GM18519 (cell line): Measurements from ENCODE around the gene MARS1.

Source experiments
- ATAC-seq: cut with Tn5 transposase; IDR thresholded peaks from one replicate; pipeline ENCODE4 v1.9.1; 2021; ENCODE audit warnings: mild to moderate bottlenecking, moderate library complexity; ENCODE audit not compliant: unreplicated experiment, low FRiP score

MARS1 gene

DNA sequence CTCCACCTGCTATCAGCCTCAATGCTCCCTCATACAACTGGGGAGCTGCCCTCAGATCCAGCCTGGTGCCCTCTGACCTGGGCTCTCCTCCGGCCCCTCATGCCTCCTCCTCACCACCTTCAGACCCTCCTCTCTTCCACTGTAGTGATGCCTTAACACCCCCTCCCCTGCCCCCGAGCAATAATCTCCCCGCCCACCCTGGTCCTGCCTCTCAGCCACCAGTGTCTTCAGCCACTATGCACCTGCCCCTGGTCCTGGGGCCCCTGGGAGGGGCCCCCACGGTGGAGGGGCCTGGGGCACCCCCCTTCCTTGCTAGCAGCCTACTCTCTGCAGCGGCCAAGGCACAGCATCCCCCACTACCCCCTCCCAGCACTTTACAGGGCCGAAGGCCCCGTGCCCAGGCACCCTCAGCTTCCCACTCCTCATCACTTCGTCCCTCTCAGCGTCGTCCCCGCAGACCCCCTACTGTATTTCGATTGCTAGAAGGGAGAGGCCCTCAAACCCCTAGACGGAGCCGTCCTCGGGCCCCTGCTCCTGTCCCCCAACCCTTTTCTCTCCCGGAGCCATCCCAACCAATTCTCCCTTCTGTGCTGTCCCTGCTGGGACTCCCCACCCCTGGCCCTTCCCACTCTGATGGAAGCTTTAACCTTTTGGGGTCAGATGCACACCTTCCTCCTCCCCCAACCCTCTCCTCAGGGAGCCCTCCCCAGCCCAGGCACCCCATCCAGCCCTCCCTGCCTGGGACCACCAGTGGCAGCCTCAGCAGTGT, 37.9 kb downstream of the MARS1 start:
- ATAC-seq = no peak

DNA sequence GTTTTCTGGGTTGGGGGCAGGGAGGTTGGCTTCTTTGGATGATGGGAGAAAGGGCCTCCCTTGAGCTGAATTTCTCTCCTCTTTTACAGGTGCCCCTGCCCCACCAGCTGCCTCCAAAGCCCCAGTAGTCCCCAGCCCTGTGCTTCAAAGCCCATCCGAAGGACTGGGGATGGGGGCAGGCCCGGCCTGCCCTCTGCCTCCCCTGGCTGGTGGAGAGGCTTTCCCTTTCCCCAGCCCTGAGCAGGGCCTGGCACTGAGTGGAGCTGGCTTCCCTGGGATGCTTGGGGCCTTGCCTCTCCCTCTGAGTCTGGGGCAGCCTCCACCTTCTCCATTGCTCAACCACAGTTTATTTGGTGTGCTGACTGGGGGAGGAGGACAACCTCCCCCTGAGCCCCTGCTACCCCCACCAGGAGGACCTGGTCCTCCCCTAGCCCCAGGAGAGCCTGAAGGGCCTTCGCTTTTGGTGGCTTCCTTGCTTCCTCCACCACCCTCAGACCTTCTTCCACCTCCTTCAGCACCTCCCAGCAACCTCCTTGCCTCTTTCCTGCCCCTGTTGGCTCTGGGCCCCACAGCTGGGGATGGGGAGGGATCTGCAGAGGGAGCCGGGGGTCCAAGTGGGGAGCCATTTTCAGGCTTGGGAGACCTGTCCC, 38.7 kb downstream of the MARS1 start:
- no peak for ATAC-seq

DNA sequence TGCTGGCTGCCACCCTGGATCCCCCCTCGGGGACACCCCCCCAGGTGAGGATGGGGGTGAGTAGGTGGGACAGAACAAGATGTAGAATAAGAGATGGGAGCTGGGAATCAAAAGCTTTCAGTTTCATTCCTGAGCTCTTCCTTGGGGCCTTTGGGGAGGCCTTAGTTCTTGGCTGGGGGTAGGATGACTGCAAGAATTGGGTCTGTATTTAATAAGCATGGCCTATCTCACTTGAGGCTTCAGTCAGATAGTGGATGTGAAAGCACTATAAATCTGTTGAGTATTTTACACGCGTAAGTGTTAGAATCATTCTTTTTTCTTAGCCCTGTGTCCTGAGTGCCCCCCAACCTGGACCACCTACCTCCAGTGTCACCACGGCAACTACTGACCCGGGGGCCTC, 39.3 kb downstream of the MARS1 start:
- no peak for ATAC-seq

DNA sequence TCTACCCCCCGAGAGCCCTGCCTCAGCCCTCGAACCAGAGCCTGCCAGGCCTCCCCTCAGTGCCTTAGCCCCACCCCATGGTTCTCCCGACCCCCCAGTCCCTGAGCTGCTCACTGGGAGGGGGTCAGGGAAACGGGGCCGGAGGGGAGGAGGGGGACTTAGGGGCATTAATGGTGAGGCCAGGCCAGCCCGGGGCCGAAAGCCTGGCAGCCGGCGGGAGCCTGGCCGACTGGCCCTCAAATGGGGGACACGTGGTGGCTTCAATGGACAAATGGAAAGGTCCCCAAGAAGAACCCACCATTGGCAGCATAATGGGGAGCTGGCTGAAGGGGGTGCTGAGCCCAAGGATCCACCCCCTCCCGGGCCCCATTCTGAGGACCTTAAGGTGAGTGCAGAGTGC, 40.3 kb downstream of the MARS1 start:
- ATAC-seq = no peak

DNA sequence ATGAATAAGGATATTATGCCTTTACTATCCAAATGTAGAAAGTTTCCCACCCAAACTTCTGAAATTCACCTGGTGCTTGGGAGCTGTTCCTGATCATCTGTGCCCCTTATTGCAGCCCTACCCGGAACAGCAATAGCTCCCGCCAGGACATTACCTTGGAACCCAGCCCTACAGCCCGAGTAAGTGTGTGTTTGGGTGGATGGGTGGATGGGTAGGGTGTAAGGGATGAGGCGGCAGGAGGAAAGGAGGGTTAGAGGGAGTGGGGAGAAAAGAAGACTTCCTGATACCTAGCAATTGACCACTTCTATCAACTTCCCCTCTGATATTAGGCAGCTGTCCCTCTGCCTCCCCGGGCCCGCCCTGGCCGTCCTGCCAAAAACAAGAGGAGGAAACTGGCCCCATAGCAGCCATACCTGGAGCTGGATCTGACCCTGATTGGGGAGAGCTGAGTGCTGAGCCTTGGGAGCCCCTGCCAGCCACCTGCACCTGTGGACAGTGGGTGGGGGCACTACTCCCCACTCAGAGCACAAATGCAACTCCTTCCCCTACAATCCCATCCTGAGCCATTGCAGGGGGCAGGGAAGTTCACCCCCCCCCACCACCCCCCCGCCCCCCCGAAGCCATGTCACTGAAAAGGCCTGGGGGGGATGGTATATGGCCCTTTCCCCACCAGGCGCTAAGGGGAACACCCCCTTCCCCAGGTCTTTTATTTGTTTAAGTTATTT, 41.1 kb downstream of the MARS1 start:
- ATAC-seq = no peak

DNA sequence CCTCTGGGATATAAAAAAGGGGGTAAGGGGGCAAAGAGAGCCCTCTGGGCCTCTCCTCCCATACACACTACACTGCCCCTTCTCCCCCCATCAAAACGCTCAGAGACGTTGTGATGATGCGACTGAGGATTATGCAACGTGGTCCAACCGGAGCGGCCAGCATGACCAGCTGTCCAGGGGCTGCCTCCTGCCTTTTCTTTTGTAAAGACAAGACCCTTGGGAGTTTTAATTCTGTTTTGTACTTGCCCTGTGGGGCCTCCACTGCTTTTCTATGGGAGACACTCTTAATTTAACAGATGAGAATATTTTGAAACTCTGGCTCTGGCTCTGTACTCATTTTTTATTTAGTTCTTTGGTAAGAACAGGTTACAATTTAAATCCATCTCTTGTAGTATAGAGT, 42.0 kb downstream of the MARS1 start:
- ATAC-seq = no peak

DNA sequence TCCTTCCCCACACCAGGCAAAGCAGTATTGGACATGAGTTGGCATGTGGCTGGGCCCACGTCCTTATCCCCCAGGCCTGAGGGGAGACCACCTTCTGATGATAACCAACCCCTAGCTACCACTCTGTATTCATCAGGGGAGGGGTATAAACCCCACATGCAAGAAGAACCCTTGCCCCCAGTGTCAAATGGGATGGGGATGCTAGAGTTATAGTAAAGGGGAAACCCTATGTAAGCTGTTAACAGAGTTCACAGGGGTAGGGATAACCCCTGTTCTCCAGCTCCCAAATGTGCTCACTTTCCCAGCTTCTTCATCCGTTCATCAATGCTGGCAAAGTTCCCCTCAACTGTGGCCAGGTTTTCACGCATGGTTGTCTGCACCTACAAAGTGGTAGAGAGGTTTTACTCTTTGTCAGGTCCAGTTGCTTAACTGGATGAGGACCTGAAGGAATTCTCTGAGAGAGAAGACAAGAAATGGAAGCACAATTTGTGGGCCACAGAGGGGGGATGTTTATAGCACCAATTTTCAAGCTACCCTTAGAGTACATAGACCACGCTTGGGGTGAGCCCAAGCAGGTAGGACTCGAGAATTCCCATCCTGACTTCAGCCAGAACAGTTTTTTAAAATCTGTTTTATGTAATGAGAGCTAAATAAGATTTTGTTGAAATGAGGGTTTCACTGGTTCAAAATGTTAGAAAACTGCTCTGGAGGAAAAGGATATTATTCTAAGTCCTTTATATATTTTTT, 42.7 kb downstream of the MARS1 start:
- ATAC-seq = no peak

DNA sequence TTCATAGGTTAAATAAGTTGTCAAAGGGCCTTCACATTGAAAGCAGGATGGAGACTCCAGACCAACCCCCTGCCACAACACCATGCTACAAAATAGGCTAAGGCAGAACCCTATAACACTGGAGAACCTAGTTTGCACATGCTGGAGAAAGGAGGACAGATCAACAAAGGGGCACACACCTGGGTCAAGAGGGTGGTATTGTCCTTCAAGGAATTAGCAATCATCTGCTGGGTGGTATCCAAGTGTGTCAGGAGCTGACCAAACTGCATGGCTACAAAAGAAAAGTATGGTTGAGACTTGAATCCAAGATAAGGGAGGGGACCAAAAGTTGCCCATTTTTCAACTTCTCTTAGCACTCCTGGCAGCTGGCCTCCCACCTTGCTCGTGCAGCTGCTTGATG, 44.0 kb downstream of the MARS1 start:
- no peak for ATAC-seq

DNA sequence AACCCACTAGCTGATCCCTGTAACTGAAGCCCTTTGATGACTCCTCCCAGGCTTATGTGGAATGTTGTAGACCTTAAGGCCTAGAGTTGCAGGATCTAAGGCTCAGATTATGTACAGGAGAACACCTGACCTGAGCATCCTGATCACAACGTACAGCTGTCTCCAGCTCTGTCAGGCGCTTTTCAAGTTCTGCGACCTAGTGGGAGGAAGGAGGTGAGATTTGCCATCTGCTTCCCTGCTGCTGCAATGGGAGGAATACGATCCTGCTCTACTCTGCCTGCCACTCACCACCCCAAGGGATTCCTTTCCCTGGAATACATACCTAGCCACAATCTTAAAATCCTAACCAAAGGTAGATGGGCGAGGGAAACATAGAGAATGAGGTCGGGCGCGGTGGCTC, 45.2 kb downstream of the MARS1 start:
- no peak for ATAC-seq

DNA sequence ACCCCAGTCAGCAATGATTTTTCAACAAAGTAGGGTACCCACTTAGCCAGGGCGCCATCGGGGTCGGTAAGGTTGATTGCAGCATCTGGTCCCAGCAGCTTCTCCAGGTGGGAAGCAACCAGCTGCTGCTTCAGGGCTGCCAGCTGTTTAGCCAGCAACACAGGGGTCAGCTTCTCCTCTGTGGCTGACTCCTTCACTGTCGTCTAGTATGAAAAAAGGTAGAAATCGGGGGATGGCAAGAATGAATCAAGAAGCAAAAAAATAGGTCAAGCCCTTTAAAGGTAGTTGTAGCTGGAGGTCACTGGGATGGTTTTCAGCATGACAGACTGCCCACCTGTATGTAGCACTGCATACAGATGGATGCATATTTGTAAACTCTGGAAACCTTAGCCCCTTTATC, 46.4 kb downstream of the MARS1 start:
- ATAC-seq = no peak

DNA sequence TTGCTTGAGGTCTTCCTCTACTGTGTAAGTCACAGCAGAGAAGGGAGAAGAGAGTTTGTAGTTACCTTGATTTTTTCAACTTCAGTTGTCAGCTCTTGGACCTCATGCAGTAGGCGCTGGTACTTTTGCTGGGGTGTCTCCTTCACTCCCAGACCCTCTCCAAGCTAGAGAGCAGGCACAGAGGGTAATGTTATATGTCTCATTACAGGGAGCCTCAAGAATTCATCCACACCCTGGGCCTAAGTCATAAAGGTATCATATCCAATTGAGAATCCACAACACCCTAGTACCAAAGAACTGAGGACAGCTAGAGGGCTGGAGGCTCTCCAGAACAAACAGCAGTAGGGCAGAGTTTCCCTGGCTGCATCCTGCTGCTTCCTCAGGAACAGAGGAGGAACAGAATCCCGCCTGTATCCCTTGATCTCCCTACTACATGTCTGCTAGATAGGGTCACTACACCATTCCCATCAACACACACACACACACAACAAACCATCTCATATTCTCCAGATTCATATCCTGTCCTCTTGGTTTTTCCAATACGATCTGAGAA, 47.2 kb downstream of the MARS1 start:
- no peak for ATAC-seq

DNA sequence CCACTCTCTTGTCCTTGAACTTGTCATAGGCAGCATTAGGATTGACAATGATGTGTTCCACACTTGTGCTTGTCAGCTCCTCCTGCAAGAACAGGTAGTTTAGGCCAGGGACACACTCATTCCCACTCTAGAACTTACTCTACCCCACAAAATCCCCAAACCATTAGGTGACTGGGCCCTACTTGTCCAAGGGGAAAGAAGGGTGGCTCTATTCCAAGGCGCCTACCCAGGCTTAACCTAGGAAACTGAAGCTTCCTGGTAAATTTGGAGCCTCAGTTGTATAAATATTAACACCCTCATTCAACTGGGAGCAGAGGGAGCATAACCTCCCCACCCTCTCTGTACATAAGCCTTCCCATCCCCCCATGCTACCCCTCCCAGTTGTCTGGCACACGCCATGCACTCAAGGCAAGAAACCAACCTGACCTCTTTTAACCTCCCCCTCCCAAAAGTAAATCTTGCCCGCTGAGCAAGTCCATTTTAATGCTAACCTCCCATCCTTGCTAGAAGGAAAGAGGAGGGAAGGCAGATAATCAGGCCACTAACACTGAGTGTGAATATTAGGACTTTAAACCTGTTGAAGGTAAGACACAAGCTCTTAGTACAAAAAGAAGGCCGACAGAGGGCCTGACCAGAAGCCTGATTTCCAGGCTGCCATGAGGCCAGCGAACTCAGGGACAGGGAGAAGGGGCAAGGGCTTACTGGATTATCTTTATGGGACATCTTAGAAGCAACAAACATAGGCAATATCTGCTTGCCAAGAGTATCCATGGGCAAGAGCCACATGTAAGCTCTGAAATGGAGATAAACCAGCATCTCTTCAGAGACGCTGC, 48.1 kb downstream of the MARS1 start:
- no peak for ATAC-seq

DNA sequence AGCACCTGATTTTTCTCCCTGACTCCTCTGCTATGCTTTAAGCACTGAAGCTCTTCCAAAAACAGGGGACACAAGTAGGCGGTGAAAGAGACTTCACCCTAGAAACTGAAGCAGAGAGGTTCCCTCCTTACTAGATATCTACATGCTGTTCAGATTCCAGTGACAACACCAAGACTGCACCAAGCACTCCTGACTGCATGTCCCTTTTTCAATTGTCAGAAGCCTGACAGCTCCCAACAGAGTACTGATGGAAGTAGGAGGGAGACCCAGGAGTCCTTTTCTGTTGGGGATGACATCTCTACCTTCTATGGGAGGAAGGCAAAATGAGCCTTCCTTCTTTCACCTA, 48.7 kb downstream of the MARS1 start:
- no peak for ATAC-seq

DNA sequence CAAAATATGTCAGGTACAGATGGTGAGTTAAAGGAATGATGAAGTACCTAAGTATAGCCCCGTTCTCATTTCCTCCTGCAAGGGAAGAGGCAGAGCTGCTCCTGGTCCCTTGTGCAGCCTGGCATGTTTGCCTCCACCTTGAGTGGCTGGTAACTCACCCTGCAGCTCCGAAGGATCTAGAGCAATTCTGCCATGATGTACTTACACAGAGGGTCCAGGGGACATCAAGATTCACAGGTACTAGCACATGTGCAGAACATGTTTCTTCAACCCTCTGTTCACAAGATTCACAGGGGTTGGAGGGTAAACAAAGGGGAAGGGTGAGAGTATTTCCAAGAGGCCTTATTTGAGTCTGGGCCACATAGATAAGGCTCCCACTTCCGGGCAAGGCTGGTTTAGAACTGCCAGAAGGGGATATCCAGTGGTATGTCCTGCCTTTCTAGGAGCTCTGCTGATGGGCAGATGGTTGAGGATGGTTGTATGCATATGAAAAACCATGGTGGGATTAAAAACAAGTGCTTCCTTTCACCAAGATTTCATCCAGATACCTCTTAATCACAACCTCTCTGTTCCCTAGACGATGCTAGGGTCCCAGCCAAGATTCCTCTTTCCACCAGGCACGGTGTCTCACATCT, 51.4 kb downstream of the MARS1 start:
- no peak for ATAC-seq

DNA sequence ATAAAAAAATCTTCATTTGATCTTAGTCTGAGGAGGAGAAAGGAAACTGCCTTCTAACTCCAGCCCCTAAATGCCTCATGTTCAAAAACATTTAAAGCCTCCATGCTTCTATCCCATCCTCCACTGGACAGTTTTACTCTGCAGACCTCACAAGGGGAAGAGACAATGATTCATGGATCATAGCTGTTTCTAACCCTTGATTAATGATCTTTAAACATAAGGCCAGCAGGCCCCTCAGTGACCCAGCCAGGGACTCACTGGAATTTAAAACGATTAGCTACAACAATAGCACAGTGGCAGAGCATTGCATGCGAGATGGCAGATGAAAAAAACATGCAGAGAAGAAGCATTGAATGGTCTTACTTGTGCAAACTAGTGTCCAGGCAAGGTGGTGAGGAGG, 53.1 kb downstream of the MARS1 start:
- ATAC-seq = no peak

DNA sequence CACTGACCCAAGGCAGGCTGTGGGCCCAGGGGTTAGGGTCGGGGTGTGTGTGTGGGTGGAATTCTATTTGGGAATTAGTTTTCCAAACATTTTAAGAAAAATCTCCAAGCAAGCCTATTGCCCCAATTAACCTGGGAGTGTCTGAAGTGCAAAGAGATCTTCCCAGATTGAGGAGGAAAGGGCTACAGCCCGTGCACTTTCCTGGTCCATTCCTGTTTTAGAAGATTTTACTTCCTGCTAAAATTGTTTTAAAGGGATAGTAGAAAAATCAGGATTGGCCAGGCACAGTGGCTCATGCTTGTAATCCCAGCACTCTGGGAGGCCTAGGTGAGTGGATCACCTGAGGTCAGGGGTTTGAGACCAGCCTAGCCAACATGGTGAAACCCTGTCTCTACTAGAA, 53.8 kb downstream of the MARS1 start:
- ATAC-seq = no peak

DNA sequence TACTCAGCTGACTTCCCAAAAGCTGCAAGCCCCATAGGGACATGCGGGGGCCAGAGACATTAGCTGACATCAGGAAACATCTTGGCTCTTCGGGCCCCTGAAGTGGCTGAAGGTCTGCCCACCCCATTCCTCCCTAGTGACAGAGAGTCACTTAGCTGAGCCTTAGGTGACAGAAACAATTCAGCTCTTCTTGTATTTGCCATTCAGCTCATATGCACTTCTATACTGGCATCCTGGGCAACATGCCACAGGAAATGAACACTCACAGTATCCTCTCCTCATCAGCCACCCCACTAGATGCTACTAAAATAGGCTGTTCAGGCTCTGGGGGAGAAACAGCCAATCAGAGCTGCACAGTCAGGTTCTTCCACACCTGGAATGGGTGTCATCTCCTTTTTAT, 55.7 kb downstream of the MARS1 start:
- ATAC-seq = no peak

DNA sequence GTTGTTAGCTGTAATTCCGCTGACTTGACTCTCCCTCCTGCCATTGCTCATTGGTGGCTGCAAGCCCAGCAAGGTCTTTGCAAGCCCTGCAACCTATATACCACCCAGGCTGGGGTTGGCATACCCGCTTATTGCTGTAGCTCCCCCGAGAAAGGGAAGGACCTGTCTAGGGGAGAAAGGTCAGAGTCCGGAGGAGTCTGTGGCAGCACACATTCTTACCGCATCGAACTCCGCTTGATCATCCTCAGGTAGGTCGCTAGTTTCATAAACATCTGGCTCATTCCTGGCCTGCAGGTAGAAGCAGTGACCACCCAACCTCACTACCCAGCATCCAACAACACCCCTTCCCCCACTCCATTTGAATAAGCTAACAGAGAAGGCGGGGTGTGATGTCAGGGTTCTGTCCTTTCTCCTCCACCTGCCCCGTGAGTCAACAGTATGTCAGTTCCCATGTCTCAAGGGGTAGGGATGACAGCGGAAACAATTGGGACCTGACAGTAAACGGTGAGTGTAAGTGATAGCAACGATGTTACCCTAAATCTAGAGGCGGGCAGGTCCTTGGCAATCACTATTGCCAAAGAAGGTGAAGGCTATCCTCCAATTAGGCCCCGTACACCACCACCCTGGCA, 58.1 kb downstream of the MARS1 start:
- ATAC-seq = no peak
